Dedifferentiated amniotic fluid mesenchymal stem cell (primary cell): ENCODE data around the gene MAP1S.
A peak's percentile ranks its signal among the peaks of the same experiment; 100 is the strongest.

Source experiments
- DNase-seq: peaks from one replicate; pipeline ENCODE4 v3.0.0-alpha.2; 2016; ENCODE audit errors: extremely low spot score

MAP1S gene

GRCh38 chr19:17739121-17739875 lies 20.0 kb downstream of the MAP1S start:
- no peak for DNase-seq

DNA sequence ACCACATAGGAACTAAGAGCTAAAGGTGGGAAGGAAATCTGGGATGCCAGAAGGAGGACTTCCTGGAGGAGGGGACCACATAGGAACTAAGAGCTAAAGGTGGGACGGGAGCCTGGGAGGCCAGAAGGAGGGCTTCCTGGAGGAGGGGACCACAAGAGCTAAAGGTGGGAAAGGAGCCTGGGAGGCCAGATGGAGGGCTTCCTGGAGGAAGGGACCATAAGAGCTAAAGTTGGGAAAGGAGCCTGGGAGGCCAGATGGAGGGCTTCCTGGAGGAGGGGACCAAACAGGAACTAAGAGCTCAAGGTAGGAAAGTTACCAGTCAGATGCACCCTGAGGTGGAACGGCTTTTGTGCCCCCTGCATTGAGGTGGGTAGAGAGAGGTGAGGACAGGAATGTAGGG lies 22.2 kb downstream of the MAP1S start:
- no peak for DNase-seq

DNA sequence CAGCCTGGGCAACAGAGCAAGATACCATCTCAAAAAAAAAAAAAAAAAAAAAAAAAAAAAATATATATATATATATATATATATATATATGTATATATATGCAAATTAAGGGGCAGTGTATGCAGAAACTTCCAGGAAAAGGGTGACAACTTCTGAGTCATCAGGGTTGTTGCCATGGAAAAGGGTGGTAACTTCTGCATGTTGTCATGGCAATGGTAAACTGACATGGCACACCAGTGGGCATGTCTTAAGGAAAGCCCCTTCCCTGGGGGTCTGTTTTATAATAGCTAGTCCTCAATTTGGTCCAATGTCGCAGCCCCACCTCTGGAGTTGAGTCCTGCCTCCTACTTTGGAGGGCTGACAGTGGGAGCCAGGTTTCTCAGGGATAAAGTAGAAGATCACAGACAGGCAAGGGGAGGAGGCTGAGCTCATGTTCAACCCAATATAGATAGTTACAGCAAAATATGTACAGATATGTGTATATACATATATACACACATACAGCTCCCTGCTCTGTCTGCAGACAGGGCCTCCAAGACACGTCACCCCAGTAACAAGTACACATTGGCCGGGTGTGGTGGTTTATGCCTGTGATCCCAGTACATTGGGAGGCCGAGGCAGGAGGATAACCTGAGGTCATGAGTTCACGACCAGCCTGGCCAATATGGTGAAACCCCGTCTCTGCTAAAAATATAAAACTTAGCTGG lies 24.7 kb downstream of the MAP1S start:
- DNase-seq = no peak

GRCh38 chr19:17747205-17748098 lies 28.2 kb downstream of the MAP1S start:
- peak; percentile 85 for DNase-seq

GRCh38 chr19:17748884-17749638 lies 29.8 kb downstream of the MAP1S start:
- no peak for DNase-seq

DNA sequence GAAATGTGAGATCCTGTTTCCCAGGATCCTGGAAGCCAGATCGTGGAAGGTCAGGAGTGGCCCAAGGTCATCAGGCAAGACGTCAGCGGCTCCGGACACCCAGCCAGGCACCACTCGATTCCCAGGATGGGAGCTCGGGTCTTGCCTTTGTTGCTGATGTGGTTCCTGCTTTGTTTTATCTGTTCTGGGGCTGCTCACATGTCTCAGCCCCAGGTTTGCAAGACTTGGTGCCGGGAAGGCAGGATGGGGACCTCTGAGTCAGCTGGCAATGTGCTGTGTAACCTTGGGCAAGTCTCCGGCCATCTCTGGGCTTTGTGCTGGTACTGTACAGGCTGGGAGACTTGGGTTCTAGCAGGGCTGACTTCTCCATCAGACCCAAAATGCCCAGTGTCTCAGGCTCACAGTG lies 30.6 kb downstream of the MAP1S start:
- DNase-seq = no peak

GRCh38 chr19:17751103-17751911 lies 32.0 kb downstream of the MAP1S start, which contains the start of gene FCHO1:
FCHO1 (plus strand) TSS chr19:17751477; CDS start chr19:17755165, 3,688 bp downstream.
- no peak for DNase-seq

DNA sequence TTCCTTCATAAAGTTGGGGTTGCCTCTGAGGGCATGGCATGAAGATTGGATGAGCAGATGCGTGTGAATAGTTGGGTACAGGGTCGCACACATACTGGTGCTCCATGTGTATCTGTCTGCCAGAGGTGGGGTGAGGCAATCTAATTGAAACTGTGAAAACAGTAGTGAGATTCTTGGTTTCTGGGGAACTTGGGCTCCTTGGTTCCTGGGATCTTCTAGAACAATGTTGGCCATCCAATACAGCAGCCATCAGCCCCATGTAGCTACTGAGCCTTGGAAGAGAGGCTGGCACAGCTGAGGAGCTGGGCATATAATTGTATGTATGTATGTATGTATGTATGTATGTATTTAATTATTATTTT lies 32.6 kb downstream of the MAP1S start:
- DNase-seq = no peak

GRCh38 chr19:17752865-17753639 lies 33.8 kb downstream of the MAP1S start:
- no peak for DNase-seq

DNA sequence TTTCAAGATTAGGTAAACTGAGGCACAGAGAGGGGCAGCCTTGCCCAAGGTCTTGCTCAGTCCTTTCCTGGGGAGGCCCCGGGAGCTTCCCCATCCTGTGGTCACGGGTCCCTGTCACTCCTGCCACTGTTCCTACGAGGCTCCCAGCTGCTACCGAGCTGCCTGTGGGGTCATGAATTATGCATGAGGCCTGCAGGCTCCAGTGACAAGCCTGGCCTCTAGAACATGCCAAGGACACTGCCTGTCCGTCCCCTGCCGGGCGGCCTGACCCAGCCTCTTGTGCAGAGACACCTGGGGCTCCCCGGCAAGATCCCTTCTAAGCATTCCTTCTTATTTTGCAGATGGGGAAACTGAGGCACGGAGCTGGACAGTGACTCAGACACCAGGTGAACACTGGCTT lies 34.7 kb downstream of the MAP1S start:
- no peak for DNase-seq

DNA sequence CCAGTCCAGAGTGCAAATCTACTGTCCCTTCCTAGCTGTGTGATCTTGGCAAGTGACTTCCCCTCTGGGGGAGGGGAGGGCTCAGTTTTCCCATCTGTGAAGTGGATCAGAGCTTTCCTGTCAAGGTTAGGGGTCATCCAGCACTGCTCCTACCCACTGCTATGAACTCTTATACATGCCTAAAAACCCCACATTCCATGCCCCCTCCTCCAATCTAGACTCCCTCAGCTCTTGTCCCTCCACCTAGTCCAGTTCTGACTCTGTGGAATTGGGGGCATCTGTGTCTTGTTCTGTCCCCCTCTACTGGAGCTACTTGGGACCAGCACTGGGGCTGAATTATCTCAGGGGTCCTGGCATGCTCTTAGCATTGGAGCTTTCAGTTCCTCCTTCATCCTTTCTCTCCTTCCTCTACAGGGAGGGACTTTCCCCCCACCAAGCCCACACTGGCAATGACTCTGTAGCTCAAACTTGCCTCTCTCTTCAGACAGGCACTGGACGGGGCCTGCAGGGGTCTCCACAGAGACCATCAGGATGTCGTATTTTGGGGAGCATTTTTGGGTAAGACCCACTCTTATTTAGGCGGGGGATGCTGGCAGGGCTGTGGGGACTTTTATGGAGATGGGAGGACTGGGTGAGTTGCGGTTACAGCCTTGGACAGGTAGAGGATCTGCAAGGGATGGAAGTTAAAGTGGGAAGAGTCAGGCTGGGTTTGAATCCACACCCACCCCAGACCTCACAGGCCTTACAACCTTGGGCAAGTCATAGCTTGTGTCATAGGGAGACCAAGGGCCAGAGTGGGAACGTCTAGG lies 35.6 kb downstream of the MAP1S start:
- DNase-seq = no peak

GRCh38 chr19:17755443-17755890 lies 36.2 kb downstream of the MAP1S start:
- DNase-seq = no peak

DNA sequence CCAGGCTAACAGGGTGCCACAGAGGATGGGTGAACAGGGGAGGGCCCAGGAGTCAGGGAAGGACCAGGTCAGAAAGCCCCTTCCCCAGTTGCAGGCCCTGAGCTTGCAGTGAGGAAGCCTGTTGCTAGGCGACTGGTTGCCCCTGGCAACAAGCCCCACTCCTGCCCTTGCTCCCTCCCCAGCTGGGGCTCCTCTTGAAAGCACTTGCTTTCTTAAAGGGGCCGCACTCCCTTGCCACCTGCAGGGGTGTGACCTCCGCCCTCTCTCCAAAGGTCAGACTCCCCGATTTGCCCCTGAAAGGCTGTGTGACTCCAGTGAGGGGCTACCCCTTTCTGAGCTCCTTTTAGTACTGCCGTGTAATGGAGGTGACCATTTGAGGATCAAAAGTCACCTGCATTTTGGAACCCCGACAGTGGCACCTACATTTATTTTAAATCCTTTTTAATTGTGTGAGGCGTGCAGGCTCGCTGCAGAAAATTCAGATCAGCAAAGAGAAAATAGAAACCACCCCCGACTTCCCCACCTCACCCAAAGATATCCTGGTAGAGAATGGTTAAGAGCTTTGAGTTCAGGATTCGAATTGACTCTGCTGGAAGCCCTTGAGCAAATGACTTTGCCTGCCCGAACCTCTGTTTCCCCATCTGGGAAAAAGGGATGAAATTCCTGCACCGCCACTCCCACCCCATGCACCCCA lies 36.8 kb downstream of the MAP1S start:
- DNase-seq = no peak

DNA sequence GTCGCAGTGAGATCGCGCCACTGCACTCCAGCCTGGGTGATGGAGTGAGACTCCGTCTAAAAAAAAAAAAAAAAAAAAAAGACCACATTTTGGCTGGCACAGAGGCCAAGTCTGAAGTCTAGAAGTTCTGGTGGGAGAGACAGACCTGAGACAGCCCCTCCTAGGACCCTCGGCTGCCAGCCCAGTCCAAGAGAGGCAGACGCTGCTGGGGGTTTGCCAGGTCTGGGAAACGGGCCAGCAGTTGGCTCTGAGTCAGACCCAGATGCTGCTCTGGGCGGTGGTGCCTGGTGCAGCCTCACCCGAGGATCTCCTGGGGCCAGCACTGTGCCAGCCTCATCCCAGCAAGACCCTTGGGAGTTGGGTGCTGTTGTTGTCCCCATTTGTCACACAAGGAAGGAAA lies 37.8 kb downstream of the MAP1S start:
- DNase-seq = no peak

GRCh38 chr19:17758515-17758914 lies 39.2 kb downstream of the MAP1S start:
- no peak for DNase-seq

- no peak for DNase-seq
Observed at GRCh38 chr19:17761148-17761547, 41.9 kb downstream of the MAP1S start.

DNA sequence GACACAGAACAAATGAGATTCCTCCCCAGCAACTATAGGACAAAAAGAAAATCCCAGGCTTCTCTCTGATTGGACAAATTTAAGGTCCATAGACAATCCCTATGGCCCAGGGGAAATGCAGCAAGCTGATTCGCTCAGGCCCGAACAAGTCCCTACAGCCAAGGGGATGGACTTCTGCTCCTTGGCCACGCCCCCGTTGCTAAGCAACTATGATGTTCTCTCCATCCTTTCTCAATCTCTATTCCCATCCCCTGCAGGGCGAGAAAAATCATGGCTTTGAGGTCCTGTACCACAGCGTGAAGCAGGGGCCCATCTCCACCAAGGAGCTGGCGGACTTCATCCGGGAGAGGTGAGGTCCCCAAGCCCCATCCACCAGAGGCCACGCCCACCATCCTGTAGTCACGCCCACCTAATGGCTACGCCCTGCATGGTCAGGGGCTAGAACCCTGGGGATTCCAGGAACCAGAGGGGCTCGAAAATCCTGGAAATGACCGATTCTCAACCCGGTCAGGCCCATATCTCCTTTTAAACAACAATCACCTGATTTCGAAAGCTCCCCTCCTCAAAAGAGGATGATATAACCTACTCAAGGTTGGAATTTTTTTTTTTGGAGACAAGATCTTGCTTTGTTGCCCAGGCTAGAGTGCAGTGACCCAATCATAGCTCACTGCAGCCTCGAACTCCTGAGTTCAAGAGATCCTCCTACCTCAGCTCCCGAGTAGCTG lies 43.4 kb downstream of the MAP1S start:
- DNase-seq = no peak

DNA sequence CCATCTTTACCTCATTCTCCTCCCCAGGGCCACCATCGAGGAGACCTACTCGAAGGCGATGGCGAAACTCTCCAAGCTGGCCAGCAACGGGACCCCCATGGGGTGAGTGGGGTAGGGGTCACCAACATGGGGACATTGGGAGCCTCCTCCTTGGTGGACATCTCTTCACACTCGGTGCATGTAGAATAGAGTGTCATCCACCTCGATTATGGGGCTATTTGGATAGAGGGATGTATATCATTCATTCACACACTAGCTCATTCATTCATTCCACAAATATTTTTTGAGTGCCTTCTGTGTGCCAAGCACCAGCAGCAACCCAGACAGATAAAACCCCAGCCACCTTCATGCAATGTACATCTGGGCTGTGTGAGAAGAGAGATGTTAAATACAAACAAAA lies 45.1 kb downstream of the MAP1S start:
- DNase-seq = no peak
